SU-DHL-6 (cell line): ENCODE data around the gene GJD3.
"Not testable (repeated sequence)": the region's sequence is repeated elsewhere in the genome, so short reads cannot be mapped to it uniquely, and the experiment has no call there.

Source experiments
- H2AFZ ChIP-seq: fragments of 200-600 bp; sonication (generic); 2 replicates; pipeline ENCODE4 v1.6.1; 2014; ENCODE audit warnings: low read depth, mild to moderate bottlenecking, moderate library complexity, mixed read lengths, antibody characterized with exemption, low read length; ENCODE audit not compliant: severe bottlenecking
- H3F3A ChIP-seq: fragments of 200-600 bp; shearing (Covaris generic); 2 replicates; pipeline ENCODE4 v1.6.0; 2016; ENCODE audit warnings: antibody characterized with exemption, mild to moderate bottlenecking; ENCODE audit not compliant: insufficient read depth
- H3K27ac ChIP-seq: fragments of 200-600 bp; sonication (generic); 2 replicates; pipeline ENCODE4 v1.5.1; 2016; ENCODE audit warnings: low read depth, mild to moderate bottlenecking, low read length, moderate library complexity, mixed read lengths
- H3K27me3 ChIP-seq: fragments of 200-600 bp; sonication (generic), shearing (Covaris generic); 2 replicates; pipeline ENCODE4 v1.6.0; 2014; ENCODE audit warnings: mild to moderate bottlenecking, low read length
- H3K36me3 ChIP-seq: fragments of 200-600 bp; sonication (generic); 2 replicates; pipeline ENCODE4 v1.6.1; 2014; ENCODE audit warnings: mild to moderate bottlenecking, low read length, mixed read lengths
- H3K4me2 ChIP-seq: fragments of 300-600, 200-600 bp; shearing (Covaris generic), sonication (generic); 2 replicates; pipeline ENCODE4 v1.6.0; 2014; ENCODE audit warnings: low read length, low read depth, mild to moderate bottlenecking; ENCODE audit not compliant: poor library complexity, severe bottlenecking
- H3K4me3 ChIP-seq: fragments of 200-600 bp; sonication (generic); 2 replicates; pipeline ENCODE4 v1.5.1; 2014; ENCODE audit warnings: antibody characterized with exemption, low read length, mild to moderate bottlenecking, mixed read lengths; ENCODE audit not compliant: insufficient read depth, poor library complexity, severe bottlenecking
- H3K79me2 ChIP-seq: fragments of 200-600 bp; sonication (generic); 2 replicates; pipeline ENCODE4 v1.6.1; 2014; ENCODE audit warnings: mild to moderate bottlenecking, low read length, moderate library complexity; ENCODE audit not compliant: insufficient read depth
- H3K9ac ChIP-seq: fragments of 200-600 bp; sonication (generic); 2 replicates; pipeline ENCODE4 v1.7.0; 2014; ENCODE audit warnings: mild to moderate bottlenecking, low read length
- H3K9me2 ChIP-seq: fragments of 200-600 bp; sonication (generic); replicated peaks from 2 replicates; pipeline ENCODE4 v1.6.1; 2014; ENCODE audit warnings: low read length; ENCODE audit not compliant: insufficient read depth
- H3K9me3 ChIP-seq: fragments of 200-600 bp; sonication (generic); 2 replicates; pipeline ENCODE4 v1.6.1; 2014; ENCODE audit warnings: low read length, mixed read lengths; ENCODE audit not compliant: insufficient read depth
- H4K20me1 ChIP-seq: fragments of 200-600 bp; sonication (generic); 2 replicates; pipeline ENCODE4 v1.6.1; 2014; ENCODE audit warnings: low read depth, mild to moderate bottlenecking, antibody characterized with exemption, low read length, moderate library complexity, mixed read lengths
- CTCF ChIP-seq: fragments of 200-600 bp; sonication (generic); IDR thresholded peaks from one replicate; pipeline ENCODE4 v1.5.1; 2017; ENCODE audit warnings: antibody characterized with exemption, mild to moderate bottlenecking, low read length, moderate library complexity; ENCODE audit not compliant: insufficient read depth, poor library complexity, severe bottlenecking
- EZH2phosphoT487 ChIP-seq: fragments of 200-600 bp; sonication (generic), shearing (Covaris generic); conservative IDR thresholded peaks from 2 replicates; pipeline ENCODE4 v1.6.1; 2018; ENCODE audit warnings: mild to moderate bottlenecking, antibody characterized with exemption, low read length, moderate library complexity, mixed read lengths

GJD3 gene

GRCh38 chr17:40374821-40375498 lies 10.4 kb upstream of the GJD3 start:
- Histone ChIP-seq H3K9ac (no peak overlapping the region), H3K9me3 (no peaks in the 10 kb centered on the region), H3F3A (no peaks in the 10 kb centered on the region; the same call in 1 of the 2 replicates), H4K20me1 (no peaks in the 10 kb centered on the region), H3K27ac (no peak overlapping the region), H3K79me2 (no peaks in the 10 kb centered on the region), H3K36me3 (no peaks in the 10 kb centered on the region), H3K27me3 (no peaks in the 10 kb centered on the region), H3K9me2 (no peaks in the 10 kb centered on the region), H3K4me3 (no peak overlapping the region), H2AFZ (no peak overlapping the region), H3K4me2 (no peak overlapping the region)
- TF ChIP-seq EZH2phosphoT487 (no peak), CTCF (no peak)

- Histone ChIP-seq H3F3A (no peaks in the 10 kb centered on the region; the same call in 1 of the 2 replicates), H3K4me3 (no peak overlapping the region), H3K9me3 (no peaks in the 10 kb centered on the region), H2AFZ (no peak overlapping the region), H3K79me2 (no peaks in the 10 kb centered on the region), H3K36me3 (no peaks in the 10 kb centered on the region), H3K27ac (no peak overlapping the region), H4K20me1 (no peaks in the 10 kb centered on the region), H3K27me3 (no peaks in the 10 kb centered on the region), H3K9me2 (no peaks in the 10 kb centered on the region), H3K9ac (no peak overlapping the region), H3K4me2 (no peak overlapping the region)
- TF ChIP-seq EZH2phosphoT487 (no peak), CTCF (no peak)
Measured at GRCh38 chr17:40373999-40374398, 9.5 kb upstream of the GJD3 start.

GRCh38 chr17:40373324-40373723 lies 8.8 kb upstream of the GJD3 start:
- H3K9me2 ChIP-seq: no peaks in the 10 kb centered on the region
- H3F3A ChIP-seq: no peaks in the 10 kb centered on the region; the same call in 1 of the 2 replicates
- no peaks in the 10 kb centered on the region for H3K79me2 ChIP-seq
- no peak overlapping the region for H3K4me3 ChIP-seq
- H3K9me3 ChIP-seq: no peaks in the 10 kb centered on the region
- TF ChIP-seq EZH2phosphoT487: no peak
- no peak overlapping the region for H3K4me2 ChIP-seq
- H3K27ac ChIP-seq: no peak overlapping the region
- no peaks in the 10 kb centered on the region for H4K20me1 ChIP-seq
- H2AFZ ChIP-seq: no peak overlapping the region
- H3K9ac ChIP-seq: no peak overlapping the region
- H3K36me3 ChIP-seq: no peaks in the 10 kb centered on the region
- H3K27me3 ChIP-seq: no peaks in the 10 kb centered on the region

- not testable (repeated sequence) for H3K27me3 ChIP-seq, H3K36me3 ChIP-seq, H2AFZ ChIP-seq, H3K4me3 ChIP-seq, H3K4me2 ChIP-seq, H4K20me1 ChIP-seq, H3K27ac ChIP-seq, H3K9ac ChIP-seq, H3K9me2 ChIP-seq, H3K79me2 ChIP-seq, H3F3A ChIP-seq, H3K9me3 ChIP-seq
Measured at GRCh38 chr17:40372644-40373043, 8.1 kb upstream of the GJD3 start.
